ENCODE measurements around the gene METTL5.

The METTL5 gene

DNA sequence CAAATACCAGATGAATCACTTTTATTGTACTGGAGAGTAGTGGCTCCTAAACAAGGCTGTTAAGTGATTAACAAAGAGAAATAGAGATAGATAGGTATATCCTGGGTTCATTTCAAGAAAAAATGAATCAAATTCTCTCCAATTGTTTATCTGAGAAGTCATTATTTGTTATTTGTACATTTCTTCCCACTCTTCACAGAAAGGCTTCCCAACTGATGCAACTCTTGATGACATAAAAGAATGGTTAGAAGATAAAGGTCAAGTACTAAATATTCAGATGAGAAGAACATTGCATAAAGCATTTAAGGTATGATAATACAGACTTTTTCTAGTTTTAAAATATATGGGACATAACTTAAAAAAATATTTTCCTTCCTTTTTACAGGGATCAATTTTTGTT lies 18.1 kb downstream of the METTL5 start:
- Histone ChIP-seq H3K4me1 (ENCODE audit: insufficient read depth, low read length) (peaks cover 6% of the 10 kb centered on the region; the same call in 1 of the 2 replicates), H3K9ac (ENCODE audit: low read depth, low read length) (no peak overlapping the region), H3K27ac (ENCODE audit: low read depth, low read length) (no peak overlapping the region), H3K4me3 (ENCODE audit: low read length) (no peak overlapping the region), H3K27me3 (ENCODE audit: insufficient read depth, low read length) (no peaks in the 10 kb centered on the region), H3K9me3 (ENCODE audit: insufficient read depth, low read depth, low read length) (no peaks in the 10 kb centered on the region), H3K36me3 (ENCODE audit: insufficient read depth, low read length) (peaks cover 97% of the 10 kb centered on the region)

DNA sequence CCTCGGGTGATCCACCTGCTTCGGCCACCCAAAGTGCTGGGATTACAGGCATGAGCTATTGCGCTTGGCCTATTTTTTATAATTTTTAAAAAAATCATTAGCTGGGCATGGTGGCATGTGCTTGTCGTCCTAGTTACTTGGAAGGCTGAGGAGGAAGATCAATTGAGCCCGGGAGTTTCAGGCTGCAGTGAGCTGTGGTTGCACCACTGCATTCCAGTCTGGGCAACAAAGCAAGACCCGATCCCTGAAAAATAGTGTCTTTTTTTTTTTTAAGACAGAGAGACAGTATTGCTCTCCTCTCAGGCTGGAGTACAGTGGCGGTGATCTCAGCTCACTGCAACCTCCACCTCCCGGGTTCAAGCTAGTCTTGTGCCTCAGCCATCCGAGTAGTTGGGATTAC lies 21.2 kb downstream of the METTL5 start:
- Histone ChIP-seq H3K4me3 (ENCODE audit: low read length) (no peak overlapping the region), H3K36me3 (ENCODE audit: insufficient read depth, low read length) (peaks cover 79% of the 10 kb centered on the region), H3K27me3 (ENCODE audit: insufficient read depth, low read length) (no peaks in the 10 kb centered on the region), H3K4me1 (ENCODE audit: insufficient read depth, low read length) (peaks cover 4% of the 10 kb centered on the region), H3K9me3 (ENCODE audit: insufficient read depth, low read depth, low read length) (no peaks in the 10 kb centered on the region), H3K9ac (ENCODE audit: low read depth, low read length) (no peak overlapping the region), H3K27ac (ENCODE audit: low read depth, low read length) (no peak overlapping the region)
- 94% methylated on average over 9 of the region's 9 CpGs for WGBS

DNA sequence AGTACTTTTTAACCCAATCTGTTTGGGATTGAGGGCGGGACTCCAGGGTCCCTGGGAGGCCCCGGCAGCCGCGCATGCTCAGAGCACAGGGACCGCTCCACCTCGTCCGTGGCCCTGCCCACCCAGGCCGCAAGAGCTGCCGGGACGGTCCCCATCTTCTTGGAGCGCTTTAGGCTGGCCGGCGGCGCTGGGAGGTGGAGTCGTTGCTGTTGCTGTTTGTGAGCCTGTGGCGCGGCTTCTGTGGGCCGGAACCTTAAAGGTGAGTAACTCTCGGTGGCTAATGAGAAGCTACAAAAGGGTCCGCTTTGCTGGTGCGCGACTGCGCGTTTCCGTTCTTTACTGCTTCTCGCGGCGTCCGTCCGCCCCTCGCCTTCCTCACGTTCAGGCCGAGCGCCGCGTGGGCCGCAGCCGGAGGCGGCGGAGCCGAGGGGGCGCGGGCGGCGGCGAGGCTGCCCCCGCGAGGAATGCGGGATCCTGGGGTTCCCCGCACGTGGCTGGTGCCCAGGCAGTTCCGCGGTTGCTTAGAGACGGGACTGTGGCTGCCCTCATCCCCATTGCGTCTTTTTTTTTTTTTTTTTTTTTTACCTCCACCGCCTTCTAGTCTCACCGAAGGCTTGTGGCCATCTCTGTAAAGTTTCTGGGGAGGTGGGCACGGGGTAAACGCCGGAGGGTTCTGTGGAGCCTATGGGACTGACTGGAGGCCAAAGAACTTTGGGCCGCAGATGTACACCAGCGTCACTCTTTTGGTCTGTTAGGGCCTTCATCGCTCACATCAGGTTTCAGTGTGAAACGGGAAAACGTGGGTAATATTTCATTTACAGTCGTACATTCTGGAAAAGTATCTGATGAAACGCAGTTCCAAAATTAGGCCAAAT lies 25.8 kb downstream of the METTL5 start, which contains the start of gene SSB:
SSB (plus strand) TSS at position 154 of the 875 bp plus-strand sequence. CDS start 2,090 bp downstream, outside the sequence.
- H3K4me1 ChIP-seq (ENCODE audit: insufficient read depth, low read length): peaks cover 16% of the 10 kb centered on the region
- H3K27ac ChIP-seq (ENCODE audit: low read depth, low read length): peak within 1 kb of the TSS; percentile 94
- peak within 1 kb of the TSS; percentile 91 for H3K9ac ChIP-seq (ENCODE audit: low read depth, low read length)
- H3K36me3 ChIP-seq (ENCODE audit: insufficient read depth, low read length): peaks cover 35% of the 10 kb centered on the region
- under 1% methylated on average over 66 of the region's 67 CpGs for WGBS
- H3K4me3 ChIP-seq (ENCODE audit: low read length): peak within 1 kb of the TSS; percentile 95
- H3K9me3 ChIP-seq (ENCODE audit: insufficient read depth, low read depth, low read length): no peaks in the 10 kb centered on the region
- no peaks in the 10 kb centered on the region for H3K27me3 ChIP-seq (ENCODE audit: insufficient read depth, low read length)

DNA sequence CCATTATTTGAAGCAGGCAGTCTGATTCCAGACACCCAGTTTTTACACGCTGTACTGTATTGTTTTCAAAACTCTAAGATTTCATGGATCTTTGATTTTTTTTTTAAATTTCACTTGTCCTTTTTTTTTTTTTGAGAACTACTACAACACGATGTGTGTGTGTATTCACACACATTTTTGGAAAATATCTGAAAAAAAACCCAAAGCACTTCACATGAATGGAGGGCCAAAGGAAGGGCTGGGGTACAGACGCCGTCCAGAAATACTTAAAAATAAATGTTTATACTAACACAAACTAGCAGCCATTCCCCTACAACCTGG lies 26.3 kb downstream of the METTL5 start:
- Histone ChIP-seq H3K4me1 (ENCODE audit: insufficient read depth, low read length) (peaks cover 16% of the 10 kb centered on the region), H3K9me3 (ENCODE audit: insufficient read depth, low read depth, low read length) (no peaks in the 10 kb centered on the region), H3K4me3 (ENCODE audit: low read length) (peak overlapping the region; percentile 95), H3K9ac (ENCODE audit: low read depth, low read length) (0 out of 2 replicates have a peak overlapping the region, but pooled peaks have one; percentile 26), H3K36me3 (ENCODE audit: insufficient read depth, low read length) (peaks cover 30% of the 10 kb centered on the region), H3K27ac (ENCODE audit: low read depth, low read length) (peak overlapping the region; percentile 94), H3K27me3 (ENCODE audit: insufficient read depth, low read length) (no peaks in the 10 kb centered on the region)
- 15% methylated on average over 3 of the region's 4 CpGs for WGBS

DNA sequence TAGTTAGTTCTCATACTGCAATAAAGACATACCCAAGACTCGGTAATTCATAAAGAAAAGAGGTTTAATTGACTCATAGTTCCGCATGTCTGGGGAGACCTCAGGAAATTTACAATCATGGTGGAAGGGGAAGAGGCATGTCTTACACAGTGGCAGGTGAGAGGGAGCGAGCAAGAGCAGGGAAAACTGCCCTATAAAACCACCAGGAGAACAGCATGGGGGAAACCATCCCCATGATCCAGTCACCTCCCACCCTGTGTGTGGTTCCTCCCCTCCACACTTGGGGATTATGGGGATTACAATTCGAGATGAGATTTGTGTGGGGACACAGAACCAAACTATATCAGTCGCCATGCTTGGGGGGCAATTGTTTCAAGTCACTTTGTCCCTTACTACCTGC lies 27.1 kb downstream of the METTL5 start:
- no peaks in the 10 kb centered on the region for H3K9me3 ChIP-seq (ENCODE audit: insufficient read depth, low read depth, low read length)
- 76% methylated on average over 4 of the region's 5 CpGs for WGBS
- H3K27me3 ChIP-seq (ENCODE audit: insufficient read depth, low read length): no peaks in the 10 kb centered on the region
- H3K9ac ChIP-seq (ENCODE audit: low read depth, low read length): no peak overlapping the region
- H3K36me3 ChIP-seq (ENCODE audit: insufficient read depth, low read length): peaks cover 22% of the 10 kb centered on the region
- H3K4me3 ChIP-seq (ENCODE audit: low read length): peak overlapping the region; percentile 95; the same call in 1 of the 2 replicates
- no peak overlapping the region for H3K27ac ChIP-seq (ENCODE audit: low read depth, low read length)
- H3K4me1 ChIP-seq (ENCODE audit: insufficient read depth, low read length): peaks cover 16% of the 10 kb centered on the region

DNA sequence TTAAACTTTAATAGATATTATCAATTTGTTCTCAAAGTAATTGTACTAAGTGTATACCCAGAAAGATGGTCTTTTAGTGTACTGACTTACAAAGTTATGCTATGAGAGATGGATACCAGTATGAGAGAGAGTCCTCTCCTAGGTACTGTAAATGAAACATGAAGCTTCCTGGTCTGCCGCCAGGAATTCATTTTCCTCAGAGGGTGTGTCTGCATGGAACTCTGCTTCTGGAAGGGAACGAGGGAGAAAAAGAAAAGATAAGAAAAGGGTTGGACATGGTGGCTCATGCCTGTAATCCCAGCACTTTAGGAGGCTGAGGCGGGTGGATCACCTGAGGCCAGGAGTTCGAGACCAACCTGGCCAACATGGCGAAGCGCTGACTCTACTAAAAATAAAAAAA lies 28.3 kb downstream of the METTL5 start:
- H3K36me3 ChIP-seq (ENCODE audit: insufficient read depth, low read length): peaks cover 10% of the 10 kb centered on the region
- 95% methylated on average over 6 of the region's 6 CpGs for WGBS
- H3K27me3 ChIP-seq (ENCODE audit: insufficient read depth, low read length): no peaks in the 10 kb centered on the region

DNA sequence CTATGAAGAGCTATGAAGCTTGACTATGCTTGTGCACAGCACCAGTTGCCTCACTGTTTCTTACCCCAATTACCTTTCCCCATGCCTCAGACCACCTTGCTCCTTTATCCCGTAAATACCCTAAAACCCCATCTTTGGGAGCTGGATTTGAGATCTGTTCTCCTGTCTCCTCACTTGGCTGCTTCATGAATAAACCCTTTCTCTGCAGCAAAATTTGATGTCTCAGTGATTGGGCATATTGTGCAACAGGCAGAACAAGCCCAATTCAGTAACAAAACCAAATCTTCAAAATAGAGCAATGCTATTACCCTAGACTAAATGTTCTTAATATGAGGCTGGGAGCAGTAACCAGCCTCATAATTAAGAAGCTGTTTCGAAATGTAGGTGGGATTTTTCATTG lies 29.5 kb downstream of the METTL5 start:
- no peaks in the 10 kb centered on the region for H3K27me3 ChIP-seq (ENCODE audit: insufficient read depth, low read length)
- no peak overlapping the region for H3K27ac ChIP-seq (ENCODE audit: low read depth, low read length)
- 68% methylated on average over 2 of the region's 2 CpGs for WGBS
- H3K9me3 ChIP-seq (ENCODE audit: insufficient read depth, low read depth, low read length): no peaks in the 10 kb centered on the region
- H3K4me3 ChIP-seq (ENCODE audit: low read length): no peak overlapping the region
- H3K36me3 ChIP-seq (ENCODE audit: insufficient read depth, low read length): no peaks in the 10 kb centered on the region
- peaks cover 16% of the 10 kb centered on the region for H3K4me1 ChIP-seq (ENCODE audit: insufficient read depth, low read length)
- no peak overlapping the region for H3K9ac ChIP-seq (ENCODE audit: low read depth, low read length)

More for the DNA sequence above, 28.3 kb downstream of the METTL5 start:
- no peaks in the 10 kb centered on the region for H3K9me3 ChIP-seq (ENCODE audit: insufficient read depth, low read depth, low read length)
- H3K27ac ChIP-seq (ENCODE audit: low read depth, low read length): no peak overlapping the region
- H3K9ac ChIP-seq (ENCODE audit: low read depth, low read length): no peak overlapping the region
- H3K4me1 ChIP-seq (ENCODE audit: insufficient read depth, low read length): peaks cover 16% of the 10 kb centered on the region
- H3K4me3 ChIP-seq (ENCODE audit: low read length): no peak overlapping the region

DNA sequence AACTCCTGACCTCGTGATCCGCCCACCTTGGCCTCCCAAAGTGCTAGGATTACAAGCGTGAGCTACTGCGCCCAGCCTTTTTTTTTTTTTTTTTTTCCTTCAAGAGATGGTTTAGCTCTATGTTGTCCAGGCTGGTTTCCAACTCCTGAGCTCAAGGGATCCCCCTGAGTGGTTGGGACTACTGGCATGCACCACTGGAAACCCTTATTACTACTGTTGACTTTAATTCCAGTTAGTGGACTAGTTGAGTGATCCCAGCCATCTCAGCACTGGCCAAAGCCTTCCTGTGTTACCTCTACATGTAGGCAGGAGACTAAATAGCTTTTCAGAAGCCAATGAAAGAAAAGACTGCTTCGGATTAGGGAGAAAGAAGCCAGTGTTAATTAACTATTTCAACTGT lies 34.1 kb downstream of the METTL5 start:
- no peak overlapping the region for H3K27ac ChIP-seq (ENCODE audit: low read depth, low read length)
- H3K36me3 ChIP-seq (ENCODE audit: insufficient read depth, low read length): no peaks in the 10 kb centered on the region
- no peaks in the 10 kb centered on the region for H3K9me3 ChIP-seq (ENCODE audit: insufficient read depth, low read depth, low read length)
- 90% methylated on average over 5 of the region's 5 CpGs for WGBS
- peaks cover 12% of the 10 kb centered on the region for H3K4me1 ChIP-seq (ENCODE audit: insufficient read depth, low read length)
- H3K9ac ChIP-seq (ENCODE audit: low read depth, low read length): no peak overlapping the region
- no peak overlapping the region for H3K4me3 ChIP-seq (ENCODE audit: low read length)
- H3K27me3 ChIP-seq (ENCODE audit: insufficient read depth, low read length): no peaks in the 10 kb centered on the region

DNA sequence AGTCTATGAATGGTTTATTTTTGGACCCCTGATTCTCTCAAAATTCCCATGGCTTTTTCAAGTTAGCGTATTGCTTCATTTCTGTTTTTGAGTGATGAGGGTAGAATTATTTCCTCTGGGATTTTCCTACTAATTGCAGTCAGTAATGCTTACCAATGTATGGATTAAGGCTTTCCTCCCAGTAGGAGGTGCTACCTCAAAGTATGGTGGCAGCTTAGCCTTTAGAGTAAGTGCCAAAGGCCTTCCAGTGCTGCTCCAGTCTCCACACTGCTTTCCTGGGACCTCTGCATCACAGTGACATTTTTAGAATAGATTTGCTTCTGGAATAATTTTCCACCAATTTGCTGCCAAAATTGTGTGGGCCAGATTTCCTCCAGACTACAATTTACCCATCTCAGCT lies 42.2 kb downstream of the METTL5 start:
- no peak overlapping the region for H3K9ac ChIP-seq (ENCODE audit: low read depth, low read length)
- no peaks in the 10 kb centered on the region for H3K36me3 ChIP-seq (ENCODE audit: insufficient read depth, low read length)
- WGBS: 100% methylated on average over 1 of the region's 1 CpG
- no peaks in the 10 kb centered on the region for H3K4me1 ChIP-seq (ENCODE audit: insufficient read depth, low read length)
- H3K27me3 ChIP-seq (ENCODE audit: insufficient read depth, low read length): no peaks in the 10 kb centered on the region
- no peaks in the 10 kb centered on the region for H3K9me3 ChIP-seq (ENCODE audit: insufficient read depth, low read depth, low read length)
- no peak overlapping the region for H3K27ac ChIP-seq (ENCODE audit: low read depth, low read length)
- no peak overlapping the region for H3K4me3 ChIP-seq (ENCODE audit: low read length)

DNA sequence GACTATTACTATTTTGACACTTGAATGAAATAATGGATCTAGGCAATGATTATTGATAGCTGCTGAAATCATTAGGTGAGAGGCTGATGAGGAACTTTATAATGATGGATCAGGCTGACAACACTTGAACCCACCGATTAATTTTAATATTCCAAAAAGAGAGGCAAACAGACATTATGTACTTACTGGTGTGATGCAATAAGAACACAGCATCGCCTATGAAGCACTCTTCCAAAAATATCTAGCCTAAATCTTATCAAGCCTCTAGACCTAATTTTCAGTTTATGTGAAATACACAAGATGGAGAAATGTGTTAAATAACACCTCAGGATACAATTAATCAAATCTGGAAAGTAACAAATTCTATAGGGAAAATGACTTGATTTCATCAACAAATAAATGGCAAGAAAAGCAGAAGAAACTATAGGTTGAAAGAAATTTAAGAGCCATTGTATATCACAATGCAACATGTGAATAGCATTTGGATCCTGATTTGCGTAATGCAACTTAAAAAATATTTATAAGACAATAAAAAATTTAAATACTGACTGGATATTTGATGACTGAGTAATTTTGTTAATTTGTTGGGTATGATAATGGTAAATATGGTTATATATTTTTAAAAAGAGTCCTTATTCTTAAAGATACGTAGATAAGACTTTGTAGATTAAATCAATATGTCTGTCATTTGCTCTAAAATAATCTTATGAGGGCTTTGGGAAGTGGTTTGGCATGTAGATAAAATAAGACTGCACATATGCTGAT lies 43.3 kb downstream of the METTL5 start:
- 92% methylated on average over 2 of the region's 4 CpGs for WGBS
- Histone ChIP-seq H3K36me3 (ENCODE audit: insufficient read depth, low read length) (no peaks in the 10 kb centered on the region), H3K9ac (ENCODE audit: low read depth, low read length) (no peak overlapping the region), H3K4me1 (ENCODE audit: insufficient read depth, low read length) (no peaks in the 10 kb centered on the region), H3K9me3 (ENCODE audit: insufficient read depth, low read depth, low read length) (no peaks in the 10 kb centered on the region), H3K4me3 (ENCODE audit: low read length) (no peak overlapping the region), H3K27me3 (ENCODE audit: insufficient read depth, low read length) (no peaks in the 10 kb centered on the region), H3K27ac (ENCODE audit: low read depth, low read length) (no peak overlapping the region)

DNA sequence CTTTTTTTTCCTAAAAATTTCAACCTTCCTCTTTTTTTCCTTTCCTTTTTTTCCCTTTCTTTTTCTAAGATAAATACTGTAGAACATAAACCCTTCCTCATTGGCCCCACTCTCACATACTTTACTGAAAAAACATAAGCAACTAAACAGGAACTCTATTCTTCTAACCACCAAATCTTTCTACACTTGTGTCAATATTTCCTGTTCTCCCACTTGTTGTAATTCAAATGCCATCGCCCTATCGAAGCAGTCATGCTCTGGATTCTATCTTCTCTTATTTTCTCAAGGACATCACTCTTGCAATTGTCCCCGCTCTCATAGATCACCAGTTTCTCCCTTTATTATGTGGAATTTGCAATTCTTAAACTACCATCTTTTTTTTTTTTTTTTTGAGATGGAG lies 46.3 kb downstream of the METTL5 start:
- Histone ChIP-seq H3K4me3 (ENCODE audit: low read length) (no peak overlapping the region), H3K36me3 (ENCODE audit: insufficient read depth, low read length) (no peaks in the 10 kb centered on the region; the same call in 1 of the 2 replicates), H3K9ac (ENCODE audit: low read depth, low read length) (no peak overlapping the region), H3K9me3 (ENCODE audit: insufficient read depth, low read depth, low read length) (no peaks in the 10 kb centered on the region), H3K4me1 (ENCODE audit: insufficient read depth, low read length) (no peaks in the 10 kb centered on the region), H3K27ac (ENCODE audit: low read depth, low read length) (no peak overlapping the region), H3K27me3 (ENCODE audit: insufficient read depth, low read length) (no peaks in the 10 kb centered on the region)
- WGBS: 95% methylated on average over 3 of the region's 3 CpGs

Data from HUES64 (cell line).